ENCODE results near the gene SPG7. TPM values are rescaled to one million over a fixed set of nuclear protein-coding genes. Genes with fewer than 3 reads are reported as not detected.

Gene SPG7
- total and polyA plus RNA-seq, 2 donors (not counting 1 experiment from before 2014, with no cell fraction given) = 35.1 to 107 TPM

DNA sequence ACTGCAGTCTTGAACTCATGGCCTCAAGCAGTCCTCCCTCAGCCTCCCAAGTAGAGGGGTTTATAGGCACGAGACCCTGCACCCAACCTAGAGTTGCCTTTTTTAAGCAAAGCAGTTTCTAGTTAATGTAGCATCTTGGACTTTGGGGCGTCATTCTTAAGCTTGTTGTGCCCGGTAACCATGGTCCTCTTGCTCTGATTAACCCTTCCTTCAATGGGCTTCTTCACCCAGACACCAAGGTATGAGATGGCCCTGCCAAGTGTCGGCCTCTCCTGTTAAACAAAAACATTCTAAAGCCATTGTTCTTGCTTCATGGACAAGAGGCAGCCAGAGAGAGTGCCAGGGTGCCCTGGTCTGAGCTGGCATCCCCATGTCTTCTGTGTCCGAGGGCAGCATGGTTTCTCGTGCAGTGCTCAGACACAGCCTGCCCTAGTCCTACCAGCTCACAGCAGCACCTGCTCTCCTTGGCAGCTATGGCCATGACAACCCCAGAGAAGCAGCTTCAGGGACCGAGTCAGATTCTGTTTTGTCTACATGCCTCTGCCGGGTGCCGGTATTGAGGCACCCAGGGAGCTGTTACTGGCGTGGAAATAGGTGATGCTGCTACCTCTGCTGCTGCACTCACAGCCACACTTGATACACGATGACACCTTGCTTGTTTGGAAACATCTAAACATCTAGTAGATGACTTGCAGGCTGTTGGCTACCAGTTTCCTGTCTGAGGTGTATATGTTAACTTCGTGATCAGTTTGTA, 55.6 kb downstream of the SPG7 start:
- Histone ChIP-seq H3K27me3 (ENCODE audit: control insufficient read depth, insufficient read depth, low read length) (no peaks in the 10 kb centered on the region), H3K9ac (ENCODE audit: insufficient read depth, low read length) (no peak overlapping the region), H3K4me1 (ENCODE audit: control insufficient read depth, extremely low read depth, insufficient read depth, low read length) (peaks cover 25% of the 10 kb centered on the region), H3K9me3 (ENCODE audit: control insufficient read depth, insufficient read depth, low read depth, low read length) (no peaks in the 10 kb centered on the region), H3K27ac (ENCODE audit: insufficient read depth, low read length) (no peak overlapping the region), H3K36me3 (ENCODE audit: control insufficient read depth, insufficient read depth, low read length) (peaks cover 25% of the 10 kb centered on the region), H3K79me2 (ENCODE audit: control insufficient read depth, insufficient read depth, low read length) (peaks cover 31% of the 10 kb centered on the region), H3K4me3 (replicated peaks in 1 of 4; ENCODE audit: control extremely low read depth in 1 of 4, insufficient read depth in 1 of 4, low read depth in 3 of 4, low read length in 4 of 4) (peak overlapping the region in 1 of 4 experiments; percentile 8), H2AFZ (ENCODE audit: low read length) (no peak overlapping the region), H3K4me2 (ENCODE audit: extremely low read depth, insufficient read depth, low read length) (peak overlapping the region; percentile 38), H4K20me1 (ENCODE audit: control insufficient read depth, extremely low read depth, insufficient read depth, low read length) (peaks cover 3% of the 10 kb centered on the region)
- no peak for TF ChIP-seq EZH2 (IDR thresholded peaks at IDR 0.05; ENCODE audit: low read length, missing control alignments)
- TF ChIP-seq, protein P1, sequence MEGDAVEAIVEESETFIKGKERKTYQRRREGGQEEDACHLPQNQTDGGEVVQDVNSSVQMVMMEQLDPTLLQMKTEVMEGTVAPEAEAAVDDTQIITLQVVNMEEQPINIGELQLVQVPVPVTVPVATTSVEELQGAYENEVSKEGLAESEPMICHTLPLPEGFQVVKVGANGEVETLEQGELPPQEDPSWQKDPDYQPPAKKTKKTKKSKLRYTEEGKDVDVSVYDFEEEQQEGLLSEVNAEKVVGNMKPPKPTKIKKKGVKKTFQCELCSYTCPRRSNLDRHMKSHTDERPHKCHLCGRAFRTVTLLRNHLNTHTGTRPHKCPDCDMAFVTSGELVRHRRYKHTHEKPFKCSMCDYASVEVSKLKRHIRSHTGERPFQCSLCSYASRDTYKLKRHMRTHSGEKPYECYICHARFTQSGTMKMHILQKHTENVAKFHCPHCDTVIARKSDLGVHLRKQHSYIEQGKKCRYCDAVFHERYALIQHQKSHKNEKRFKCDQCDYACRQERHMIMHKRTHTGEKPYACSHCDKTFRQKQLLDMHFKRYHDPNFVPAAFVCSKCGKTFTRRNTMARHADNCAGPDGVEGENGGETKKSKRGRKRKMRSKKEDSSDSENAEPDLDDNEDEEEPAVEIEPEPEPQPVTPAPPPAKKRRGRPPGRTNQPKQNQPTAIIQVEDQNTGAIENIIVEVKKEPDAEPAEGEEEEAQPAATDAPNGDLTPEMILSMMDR (conservative IDR thresholded peaks at IDR 0.05 in 1 of 2, IDR thresholded peaks at IDR 0.05 in 1 of 2; ENCODE audit: low read depth in 1 of 2, low read length in 2 of 2) = no peak
- DNase-seq (ENCODE audit: low read depth in 2 of 2) = no peak

DNA sequence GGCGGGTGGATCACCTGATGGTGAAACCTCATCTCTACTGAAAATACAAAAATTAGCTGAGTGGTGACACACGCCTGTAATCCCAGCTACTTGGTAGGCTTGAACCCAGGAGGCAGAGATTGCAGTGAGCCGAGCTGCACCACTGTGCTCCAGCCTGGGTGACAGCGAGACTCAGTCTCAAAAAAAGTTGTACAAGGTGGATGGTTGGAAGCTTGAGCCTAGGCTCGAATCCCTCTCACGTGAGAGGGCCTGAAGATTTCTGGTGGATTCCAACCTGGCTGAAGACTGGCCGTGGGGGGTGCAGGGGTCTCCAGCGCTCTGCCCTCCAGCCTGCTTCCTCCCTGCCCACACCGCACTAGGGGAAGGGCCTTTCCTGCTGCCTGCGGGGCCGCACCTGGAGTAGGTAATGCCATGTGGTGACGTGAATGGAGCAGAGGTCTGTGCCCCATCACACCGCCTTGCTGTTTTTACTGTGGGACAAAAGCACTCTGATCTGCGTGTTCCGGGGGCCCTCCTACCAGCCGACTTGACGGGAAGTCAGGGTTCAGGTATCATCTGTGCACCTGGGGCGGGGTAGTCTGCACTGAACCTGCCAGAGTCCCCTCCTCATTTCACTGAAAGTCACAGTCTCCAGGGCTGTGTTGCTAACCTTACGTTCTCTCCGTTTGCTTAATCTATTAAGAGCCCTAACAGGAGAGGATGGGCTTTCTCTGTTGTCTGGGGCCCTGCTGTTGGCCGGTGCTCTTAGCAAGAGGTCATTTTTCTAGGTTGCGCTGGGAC, 56.5 kb downstream of the SPG7 start:
- H3K4me3 ChIP-seq (replicated peaks in 1 of 4; ENCODE audit: control extremely low read depth in 1 of 4, insufficient read depth in 1 of 4, low read depth in 3 of 4, low read length in 4 of 4) = no peak overlapping the region
- peaks cover 31% of the 10 kb centered on the region for H3K79me2 ChIP-seq (ENCODE audit: control insufficient read depth, insufficient read depth, low read length)
- peaks cover 3% of the 10 kb centered on the region for H4K20me1 ChIP-seq (ENCODE audit: control insufficient read depth, extremely low read depth, insufficient read depth, low read length)
- peak overlapping the region; percentile 23 for H3K4me2 ChIP-seq (ENCODE audit: extremely low read depth, insufficient read depth, low read length)
- no peaks in the 10 kb centered on the region for H3K9me3 ChIP-seq (ENCODE audit: control insufficient read depth, insufficient read depth, low read depth, low read length)
- H3K4me1 ChIP-seq (ENCODE audit: control insufficient read depth, extremely low read depth, insufficient read depth, low read length) = peaks cover 23% of the 10 kb centered on the region
- H3K36me3 ChIP-seq (ENCODE audit: control insufficient read depth, insufficient read depth, low read length) = peaks cover 25% of the 10 kb centered on the region
- no peak overlapping the region for H3K9ac ChIP-seq (ENCODE audit: insufficient read depth, low read length)
- no peak for TF ChIP-seq EZH2 (IDR thresholded peaks at IDR 0.05; ENCODE audit: low read length, missing control alignments)
- TF ChIP-seq, protein P1 (conservative IDR thresholded peaks at IDR 0.05 in 1 of 2, IDR thresholded peaks at IDR 0.05 in 1 of 2; ENCODE audit: low read depth in 1 of 2, low read length in 2 of 2) = no peak
- H3K27me3 ChIP-seq (ENCODE audit: control insufficient read depth, insufficient read depth, low read length) = no peaks in the 10 kb centered on the region
- H2AFZ ChIP-seq (ENCODE audit: low read length) = no peak overlapping the region
- no peak overlapping the region for H3K27ac ChIP-seq (ENCODE audit: insufficient read depth, low read length)
- DNase-seq (ENCODE audit: low read depth in 2 of 2) = no peak

DNA sequence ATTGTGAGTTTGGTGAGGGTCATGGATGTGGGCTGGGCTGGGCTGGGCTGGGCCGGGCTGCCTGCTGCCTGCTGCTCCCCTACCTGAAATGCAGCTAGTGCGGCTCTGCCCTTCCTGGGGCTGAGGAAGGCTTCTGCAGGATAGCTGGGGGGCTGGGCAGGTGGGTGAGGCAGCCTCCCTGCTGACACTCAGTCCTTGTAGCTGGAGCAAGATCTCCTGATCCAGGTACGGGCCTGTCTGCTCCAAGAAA, 57.0 kb downstream of the SPG7 start:
- peak overlapping the region in 1 of 4 experiments; percentile 32 for H3K4me3 ChIP-seq (replicated peaks in 1 of 4; ENCODE audit: control extremely low read depth in 1 of 4, insufficient read depth in 1 of 4, low read depth in 3 of 4, low read length in 4 of 4)
- no peak overlapping the region for H2AFZ ChIP-seq (ENCODE audit: low read length)
- no peak for DNase-seq (ENCODE audit: low read depth in 2 of 2)
- H4K20me1 ChIP-seq (ENCODE audit: control insufficient read depth, extremely low read depth, insufficient read depth, low read length) = peaks cover 3% of the 10 kb centered on the region
- H3K9me3 ChIP-seq (ENCODE audit: control insufficient read depth, insufficient read depth, low read depth, low read length) = no peaks in the 10 kb centered on the region
- H3K36me3 ChIP-seq (ENCODE audit: control insufficient read depth, insufficient read depth, low read length) = peaks cover 25% of the 10 kb centered on the region
- no peak overlapping the region for H3K9ac ChIP-seq (ENCODE audit: insufficient read depth, low read length)
- H3K79me2 ChIP-seq (ENCODE audit: control insufficient read depth, insufficient read depth, low read length) = peaks cover 31% of the 10 kb centered on the region
- no peak overlapping the region for H3K27ac ChIP-seq (ENCODE audit: insufficient read depth, low read length)
- H3K4me2 ChIP-seq (ENCODE audit: extremely low read depth, insufficient read depth, low read length) = peak overlapping the region; percentile 75
- TF ChIP-seq, protein P1 (conservative IDR thresholded peaks at IDR 0.05 in 1 of 2, IDR thresholded peaks at IDR 0.05 in 1 of 2; ENCODE audit: low read depth in 1 of 2, low read length in 2 of 2) = no peak
- no peak for TF ChIP-seq EZH2 (IDR thresholded peaks at IDR 0.05; ENCODE audit: low read length, missing control alignments)
- H3K4me1 ChIP-seq (ENCODE audit: control insufficient read depth, extremely low read depth, insufficient read depth, low read length) = peaks cover 23% of the 10 kb centered on the region
- H3K27me3 ChIP-seq (ENCODE audit: control insufficient read depth, insufficient read depth, low read length) = no peaks in the 10 kb centered on the region
